SK-N-SH (cell line): ENCODE results near the gene CCNL1.

ENCODE experiments used
- FOXJ3 ChIP-seq: sonication (generic); formaldehyde crosslinking; IDR thresholded peaks from 2 replicates; pipeline ENCODE4 v1.5.1; 2020; ENCODE audit warnings: mild to moderate bottlenecking, missing genetic modification reagents
- POLR2AphosphoS5 ChIP-seq: IDR thresholded peaks from 2 replicates; pipeline ENCODE4 v1.6.1; 2012; ENCODE audit warnings: low read depth, low read length

DNA sequence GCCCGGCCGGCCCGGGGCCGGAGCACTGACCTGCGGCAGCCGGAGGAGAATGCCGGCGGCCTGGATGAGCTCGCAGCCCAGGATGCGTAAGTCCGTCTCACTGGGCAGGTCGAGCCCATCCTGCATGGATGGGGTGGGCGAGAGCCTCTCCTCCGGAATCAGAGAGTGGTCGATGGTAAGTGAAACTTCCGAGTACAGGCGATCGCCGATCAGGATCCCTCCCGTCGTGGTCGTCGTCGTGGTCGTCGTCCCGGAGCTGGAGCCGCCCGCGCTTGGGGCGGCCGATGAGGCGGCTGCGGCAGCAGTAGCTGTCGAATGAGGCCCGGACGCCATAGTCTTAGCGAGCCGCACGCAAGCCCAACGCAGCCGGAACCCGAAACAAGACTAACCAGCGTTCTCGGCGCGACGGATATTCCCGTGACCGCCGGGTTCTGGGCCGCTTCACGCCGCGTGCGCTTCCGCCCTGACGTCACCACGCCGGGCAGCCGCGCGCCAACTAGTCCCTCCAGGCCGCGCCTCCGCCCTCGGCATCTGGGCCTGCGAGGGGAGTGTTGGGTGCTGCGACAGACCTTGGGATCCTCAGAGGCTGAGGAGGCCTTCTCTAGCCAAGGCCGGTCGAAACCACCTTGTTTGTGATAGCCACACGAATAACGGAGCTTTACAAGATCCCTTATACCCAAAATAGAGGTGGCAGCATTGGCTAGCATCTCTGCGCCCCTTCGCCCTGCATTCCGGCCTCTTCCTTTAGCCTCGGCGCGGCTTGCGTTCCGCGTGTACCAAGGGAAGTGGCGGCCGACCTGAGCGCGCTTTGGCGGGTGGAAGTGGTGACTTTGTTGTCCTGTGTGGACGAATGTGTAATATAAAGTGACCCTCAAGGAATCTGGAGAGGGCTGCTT lies at the start of gene CCNL1:
- TF ChIP-seq POLR2AphosphoS5 (peak; percentile 99), FOXJ3 (peak; percentile 80; the same call in 1 of the 2 replicates)
